ENCODE measurements around the gene NXPH3.

Gene NXPH3

DNA sequence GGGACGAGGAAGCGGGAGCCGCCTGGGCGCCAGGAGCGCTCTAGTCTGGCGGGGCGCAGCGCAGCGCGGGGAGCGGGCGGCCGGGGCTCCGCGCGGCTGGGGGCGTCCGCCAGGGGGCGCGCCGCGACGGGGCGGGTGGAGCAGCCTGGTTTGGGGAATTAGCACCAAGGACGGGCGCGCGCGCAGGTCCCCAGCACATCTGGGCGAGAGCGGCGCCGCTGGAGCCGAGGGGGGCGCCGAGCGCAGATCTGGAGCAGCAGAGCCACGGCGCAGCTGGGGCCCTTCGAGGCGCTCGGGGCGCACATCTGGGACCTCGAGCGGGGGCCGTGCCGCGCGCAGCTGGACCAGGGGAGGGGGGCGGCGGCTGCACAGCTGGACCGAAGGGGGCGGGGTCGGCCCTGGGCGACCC, at the start of gene NXPH3:
Gene NXPH3 (plus strand): TSS at position 193 of the 409 bp plus-strand sequence. CDS start 349 bp downstream, outside the sequence.
- peak within 1 kb of the TSS; percentile 75 for H3K4me3 Mint-ChIP-seq
- no peaks in the 10 kb centered on the region for H3K36me3 Mint-ChIP-seq
- H3K27me3 Mint-ChIP-seq: peaks cover 16% of the 10 kb centered on the region
- no peaks in the 10 kb centered on the region for H3K9me3 Mint-ChIP-seq (ENCODE audit: low read depth)
- peaks cover 6% of the 10 kb centered on the region for H3K4me1 Mint-ChIP-seq (ENCODE audit: low read depth)
- H3K27ac Mint-ChIP-seq: no peak within 1 kb of the TSS

- no peaks in the 10 kb centered on the region for H3K36me3 Mint-ChIP-seq
- no peak overlapping the region for H3K27ac Mint-ChIP-seq
- H3K4me1 Mint-ChIP-seq (ENCODE audit: low read depth): peaks cover 3% of the 10 kb centered on the region
- no peak overlapping the region for H3K4me3 Mint-ChIP-seq
- no peaks in the 10 kb centered on the region for H3K9me3 Mint-ChIP-seq (ENCODE audit: low read depth)
- peaks cover 12% of the 10 kb centered on the region for H3K27me3 Mint-ChIP-seq
Measured at GRCh38 chr17:49527927-49528651, 47.6 kb upstream of the NXPH3 start.

- H3K4me1 Mint-ChIP-seq (ENCODE audit: low read depth): no peaks in the 10 kb centered on the region
- no peaks in the 10 kb centered on the region for H3K36me3 Mint-ChIP-seq
- no peaks in the 10 kb centered on the region for H3K9me3 Mint-ChIP-seq (ENCODE audit: low read depth)
- peak overlapping the region; percentile 29 for H3K27ac Mint-ChIP-seq
- peaks cover 17% of the 10 kb centered on the region for H3K27me3 Mint-ChIP-seq
- no peak overlapping the region for H3K4me3 Mint-ChIP-seq
Measured at GRCh38 chr17:49528966-49529365, 46.7 kb upstream of the NXPH3 start.

DNA sequence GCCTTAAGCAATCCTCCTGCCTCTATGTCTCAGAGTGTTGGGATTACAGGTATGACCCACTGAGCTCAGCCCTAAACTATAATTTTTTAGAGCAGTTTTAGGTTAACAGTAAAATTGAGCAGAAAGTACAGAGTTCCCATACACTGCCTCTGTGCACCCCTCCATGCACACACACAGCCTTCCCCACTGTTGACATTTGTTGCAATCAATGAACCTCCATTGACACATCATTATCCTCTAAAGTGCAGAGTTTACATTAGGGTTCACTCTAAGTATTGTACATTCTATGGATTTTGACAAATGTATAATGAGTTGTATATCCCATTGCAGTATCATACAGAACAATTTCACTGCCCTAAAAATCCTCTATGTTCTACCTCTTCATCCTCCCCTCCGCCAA, 45.6 kb upstream of the NXPH3 start:
- no peaks in the 10 kb centered on the region for H3K36me3 Mint-ChIP-seq
- H3K9me3 Mint-ChIP-seq (ENCODE audit: low read depth): no peaks in the 10 kb centered on the region
- no peak overlapping the region for H3K4me3 Mint-ChIP-seq
- no peaks in the 10 kb centered on the region for H3K4me1 Mint-ChIP-seq (ENCODE audit: low read depth)
- no peak overlapping the region for H3K27ac Mint-ChIP-seq
- H3K27me3 Mint-ChIP-seq: peaks cover 18% of the 10 kb centered on the region

- no peak overlapping the region for H3K4me3 Mint-ChIP-seq
- H3K27ac Mint-ChIP-seq: no peak overlapping the region
- no peaks in the 10 kb centered on the region for H3K27me3 Mint-ChIP-seq
- H3K9me3 Mint-ChIP-seq (ENCODE audit: low read depth): peaks cover 9% of the 10 kb centered on the region
- peaks cover 10% of the 10 kb centered on the region for H3K36me3 Mint-ChIP-seq
- H3K4me1 Mint-ChIP-seq (ENCODE audit: low read depth): no peaks in the 10 kb centered on the region
Measured at GRCh38 chr17:49543860-49544259, 31.8 kb upstream of the NXPH3 start.

- Mint-ChIP-seq H3K4me3 (no peak overlapping the region), H3K27me3 (no peaks in the 10 kb centered on the region), H3K27ac (no peak overlapping the region), H3K9me3 (ENCODE audit: low read depth) (peaks cover 9% of the 10 kb centered on the region), H3K4me1 (ENCODE audit: low read depth) (no peaks in the 10 kb centered on the region), H3K36me3 (peaks cover 10% of the 10 kb centered on the region)
Measured at GRCh38 chr17:49545007-49545660, 30.5 kb upstream of the NXPH3 start.

DNA sequence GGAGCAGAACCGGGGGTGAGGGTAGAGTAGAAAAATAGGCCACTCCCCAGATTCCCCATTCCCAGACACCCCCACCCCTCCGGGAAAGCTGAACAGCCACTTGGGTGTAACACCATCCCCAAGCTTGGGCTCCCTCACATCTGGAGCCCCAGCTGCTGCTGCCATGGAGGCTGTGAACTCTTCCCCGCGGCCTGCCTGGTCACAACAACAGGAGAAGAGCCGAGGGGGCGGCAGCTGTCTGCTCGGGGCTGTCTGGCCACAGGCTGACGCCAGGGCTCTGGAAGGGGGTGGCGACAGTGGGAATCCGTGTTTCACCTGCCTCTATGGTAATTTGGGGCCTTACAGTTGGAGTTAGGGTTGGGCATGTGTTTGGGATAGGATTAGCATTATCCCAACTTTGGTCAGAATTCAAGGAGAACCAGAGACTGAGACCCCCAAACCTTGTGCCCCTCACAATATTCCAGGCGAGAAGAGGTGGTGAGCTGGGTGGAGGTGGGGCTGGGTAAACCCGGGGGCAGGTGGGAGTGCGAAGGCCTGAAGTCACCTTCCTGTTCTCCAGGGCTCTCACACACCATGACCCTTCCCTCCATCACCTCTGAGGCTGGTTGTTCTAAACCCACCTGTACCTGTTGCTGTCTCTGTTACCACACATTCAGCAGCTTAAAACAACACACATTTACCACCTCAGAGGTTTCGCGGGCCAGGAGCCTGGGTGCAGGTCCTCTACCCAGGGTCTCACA, 29.7 kb upstream of the NXPH3 start:
- no peaks in the 10 kb centered on the region for H3K4me1 Mint-ChIP-seq (ENCODE audit: low read depth)
- peaks cover 9% of the 10 kb centered on the region for H3K36me3 Mint-ChIP-seq
- peaks cover 8% of the 10 kb centered on the region for H3K9me3 Mint-ChIP-seq (ENCODE audit: low read depth)
- no peaks in the 10 kb centered on the region for H3K27me3 Mint-ChIP-seq
- no peak overlapping the region for H3K4me3 Mint-ChIP-seq
- H3K27ac Mint-ChIP-seq: no peak overlapping the region

DNA sequence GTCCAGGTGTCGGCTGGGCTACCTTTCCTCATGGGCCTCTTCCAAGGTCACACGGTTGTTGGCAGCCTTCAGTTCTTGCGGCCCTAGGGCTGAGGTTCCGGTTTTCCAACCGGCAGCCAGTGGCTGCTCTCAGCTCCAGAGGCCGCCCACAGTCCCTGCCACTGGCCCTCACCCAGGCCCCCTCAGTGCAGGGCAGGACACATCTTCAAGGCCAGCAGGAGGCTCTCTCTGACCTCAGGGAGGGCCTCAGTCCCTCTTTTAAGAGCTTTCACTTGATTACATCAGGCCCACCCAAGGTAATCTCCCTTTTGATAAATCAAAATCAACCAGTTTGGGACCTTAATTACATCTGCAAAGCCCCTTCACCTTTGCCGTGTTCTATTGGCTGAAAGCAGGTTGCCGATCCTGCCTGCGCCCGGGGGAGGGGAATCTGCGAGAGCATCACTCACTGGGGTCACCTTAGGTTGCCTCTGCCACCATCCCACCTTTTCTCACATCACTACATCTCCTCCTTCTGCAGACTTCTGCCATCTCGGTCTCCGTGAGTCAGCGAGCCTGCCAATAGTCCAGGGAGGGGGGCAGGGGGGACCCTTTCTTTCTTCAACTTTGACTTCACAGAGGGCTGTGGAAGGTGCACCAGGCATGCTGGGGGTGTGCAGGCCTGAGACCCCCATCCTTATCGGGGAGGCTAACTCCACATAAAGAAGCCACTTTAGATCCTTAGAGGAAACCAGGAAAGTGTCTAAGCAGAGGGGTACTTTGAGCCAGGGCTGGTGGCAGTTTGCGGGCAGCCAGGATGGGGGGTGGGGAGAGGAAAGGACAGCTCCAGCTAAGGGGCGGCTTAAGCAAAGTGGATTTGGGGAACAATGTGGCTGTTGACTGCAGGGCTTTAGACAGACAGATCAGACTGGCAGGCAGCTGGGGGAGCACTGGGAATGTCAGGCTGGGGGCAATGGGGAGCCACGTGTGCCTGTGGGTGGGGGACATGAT, 28.8 kb upstream of the NXPH3 start:
- no peaks in the 10 kb centered on the region for H3K4me1 Mint-ChIP-seq (ENCODE audit: low read depth)
- H3K9me3 Mint-ChIP-seq (ENCODE audit: low read depth): peaks cover 3% of the 10 kb centered on the region
- H3K27me3 Mint-ChIP-seq: no peaks in the 10 kb centered on the region
- H3K36me3 Mint-ChIP-seq: peaks cover 4% of the 10 kb centered on the region
- H3K27ac Mint-ChIP-seq: no peak overlapping the region
- no peak overlapping the region for H3K4me3 Mint-ChIP-seq

DNA sequence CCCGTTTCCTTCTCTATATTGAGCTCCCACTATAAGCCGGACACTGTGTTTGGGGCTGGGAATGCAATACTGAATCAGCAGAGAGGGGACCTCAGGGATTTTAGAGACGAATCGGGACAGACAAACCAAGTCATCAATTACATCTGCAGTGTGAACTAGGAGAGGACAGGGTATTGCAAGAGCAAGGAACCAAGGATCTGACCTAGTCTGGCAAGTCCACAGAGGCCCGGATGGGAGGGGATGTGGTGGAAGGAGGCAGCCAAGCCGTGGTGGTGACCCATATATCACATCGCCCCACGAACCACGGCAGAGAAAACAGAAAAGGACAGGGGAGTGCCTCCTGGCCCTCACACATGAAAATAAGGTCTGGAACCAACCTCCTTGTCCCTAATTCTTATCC, 28.1 kb upstream of the NXPH3 start:
- Mint-ChIP-seq H3K27me3 (no peaks in the 10 kb centered on the region), H3K4me1 (ENCODE audit: low read depth) (no peaks in the 10 kb centered on the region), H3K9me3 (ENCODE audit: low read depth) (no peaks in the 10 kb centered on the region), H3K27ac (no peak overlapping the region), H3K4me3 (no peak overlapping the region), H3K36me3 (no peaks in the 10 kb centered on the region)

GRCh38 chr17:49548051-49548505, 27.6 kb upstream of the NXPH3 start:
- H3K9me3 Mint-ChIP-seq (ENCODE audit: low read depth): no peaks in the 10 kb centered on the region
- H3K4me3 Mint-ChIP-seq: no peak overlapping the region
- no peaks in the 10 kb centered on the region for H3K4me1 Mint-ChIP-seq (ENCODE audit: low read depth)
- no peaks in the 10 kb centered on the region for H3K36me3 Mint-ChIP-seq
- H3K27me3 Mint-ChIP-seq: no peaks in the 10 kb centered on the region
- H3K27ac Mint-ChIP-seq: no peak overlapping the region

DNA sequence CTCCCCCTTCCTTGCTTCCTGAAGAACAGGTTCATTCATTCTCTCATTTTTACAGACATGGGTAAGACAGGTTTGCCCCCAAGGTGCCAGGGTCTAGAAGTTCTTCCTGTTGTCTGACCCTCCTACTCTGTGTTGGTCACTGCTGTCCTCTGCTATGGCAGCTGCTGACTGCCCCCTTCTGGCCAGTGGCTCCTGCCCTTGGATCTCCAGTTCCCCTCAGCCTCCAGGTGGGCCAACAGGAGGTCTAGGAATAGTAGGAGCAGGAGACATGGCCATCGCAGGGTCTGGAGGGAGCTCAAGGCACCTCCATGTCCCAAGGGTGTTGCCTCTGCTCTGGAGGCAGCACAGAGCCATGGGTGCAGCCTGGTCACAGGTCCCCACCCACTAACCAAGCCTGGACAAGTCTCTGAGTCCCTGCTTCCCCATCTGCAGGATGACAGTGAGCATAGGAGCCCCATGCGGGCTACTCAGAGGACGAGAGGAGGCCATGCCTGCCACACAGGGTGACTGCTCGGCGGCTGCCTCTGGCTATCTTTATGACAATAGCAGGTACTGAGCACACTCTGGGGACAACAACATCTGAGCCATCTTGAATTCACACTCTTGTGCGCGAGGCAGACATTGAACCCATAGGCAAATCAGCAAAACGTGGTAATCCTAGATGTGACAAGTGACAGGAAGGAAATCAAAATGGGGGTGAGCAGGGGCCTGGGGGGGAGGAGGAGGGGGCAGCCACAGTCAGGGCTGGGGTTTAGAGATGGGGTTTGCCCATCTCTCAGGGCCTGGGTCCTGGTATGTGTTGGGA, 27.0 kb upstream of the NXPH3 start:
- H3K4me3 Mint-ChIP-seq: no peak overlapping the region
- no peaks in the 10 kb centered on the region for H3K27me3 Mint-ChIP-seq
- no peaks in the 10 kb centered on the region for H3K9me3 Mint-ChIP-seq (ENCODE audit: low read depth)
- no peak overlapping the region for H3K27ac Mint-ChIP-seq
- no peaks in the 10 kb centered on the region for H3K36me3 Mint-ChIP-seq
- no peaks in the 10 kb centered on the region for H3K4me1 Mint-ChIP-seq (ENCODE audit: low read depth)

DNA sequence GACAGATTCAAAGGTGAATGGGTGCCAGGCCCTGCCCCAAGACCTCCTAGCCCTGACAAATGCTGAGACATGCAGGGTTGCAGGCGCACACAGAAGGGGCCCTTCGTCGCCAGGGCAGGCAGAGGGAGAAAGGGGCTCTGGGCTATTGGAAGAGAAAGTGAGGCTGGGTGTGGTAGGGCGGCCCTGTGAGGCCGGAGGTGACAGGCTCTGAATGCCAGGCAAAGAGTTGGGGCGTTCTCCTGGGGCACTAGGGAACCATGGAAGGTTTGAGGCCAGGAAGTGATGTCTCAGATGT, 26.4 kb upstream of the NXPH3 start:
- Mint-ChIP-seq H3K36me3 (no peaks in the 10 kb centered on the region), H3K27me3 (no peaks in the 10 kb centered on the region), H3K27ac (no peak overlapping the region), H3K4me3 (no peak overlapping the region), H3K9me3 (ENCODE audit: low read depth) (no peaks in the 10 kb centered on the region), H3K4me1 (ENCODE audit: low read depth) (no peaks in the 10 kb centered on the region)

GRCh38 chr17:49549691-49550678, 25.7 kb upstream of the NXPH3 start:
- H3K36me3 Mint-ChIP-seq: no peaks in the 10 kb centered on the region
- no peak overlapping the region for H3K4me3 Mint-ChIP-seq
- H3K27ac Mint-ChIP-seq: no peak overlapping the region
- H3K4me1 Mint-ChIP-seq (ENCODE audit: low read depth): no peaks in the 10 kb centered on the region
- H3K27me3 Mint-ChIP-seq: no peaks in the 10 kb centered on the region
- H3K9me3 Mint-ChIP-seq (ENCODE audit: low read depth): no peaks in the 10 kb centered on the region
